ENCODE results near the gene ABCC12. TPM values are rescaled to one million over a fixed set of nuclear protein-coding genes. Genes with fewer than 3 reads are reported as not detected.

ABCC12 gene
- total and polyA plus RNA-seq, 10 of the 15 experiments (the other 5 are each of a cell fraction or from before 2014, with no cell fraction given) = 0.02 to 0.03 (median 0.03) TPM; not detected in 6

DNA sequence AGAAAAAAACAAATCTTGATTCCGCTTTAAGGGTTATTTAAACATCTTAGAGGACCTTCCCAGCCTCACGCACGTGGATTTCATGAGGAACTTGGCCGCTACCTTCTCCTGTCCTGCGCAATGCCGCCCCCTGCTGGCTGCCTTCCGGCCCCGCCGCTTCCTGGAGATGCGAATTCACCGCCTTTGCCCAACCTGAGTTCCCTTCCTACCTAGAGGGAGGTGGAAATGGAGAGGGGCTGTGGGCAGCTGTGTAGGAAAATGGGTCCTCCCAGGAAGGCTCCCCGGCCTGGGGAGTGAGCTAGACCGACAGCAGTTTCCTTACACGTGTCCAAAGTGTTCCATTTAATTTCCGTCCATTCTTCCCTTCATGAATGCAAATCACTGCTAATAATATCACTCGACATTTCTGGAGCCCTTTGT is 1.0 kb upstream of the ABCC12 start:
- no TSS peak for BruUV-seq (replicated peaks)
- 9% methylated on average over 16 of the region's 16 CpGs for WGBS (ENCODE audit: insufficient coverage, insufficient replicate concordance, low lambda C conversion rate, missing lambda C conversion rate)
- H3K9me3 ChIP-seq (replicated peaks; ENCODE audit: control insufficient read depth, insufficient read depth, low read length) = no peaks in the 10 kb centered on the region
- RAD21 ChIA-PET (ENCODE audit: unreplicated experiment) = interaction anchor here (0.8 to 2.5 kb wide), 10 partner anchors 8 to 1014 kb away, joined by 3 to 20 read pairs (median 4); partner anchors contain the start of gene NETO2
- no peaks in the 10 kb centered on the region; a peak in 1 of 4 replicates for H3K27me3 ChIP-seq (replicated peaks in 1 of 2; ENCODE audit: control insufficient read depth in 2 of 2, insufficient read depth in 2 of 2, low read length in 1 of 2)
- no peak overlapping the region for H3K27ac ChIP-seq (ENCODE audit: control insufficient read depth, insufficient read depth)
- CTCF ChIA-PET = interaction anchor here (0.8 to 4.9 kb wide), 18 partner anchors 9 to 1119 kb away, joined by 3 to 26 read pairs (median 4); partner anchors contain the start of gene NETO2
- no peak overlapping the region for H3K4me3 ChIP-seq
- H3K36me3 ChIP-seq (ENCODE audit: control insufficient read depth in 2 of 2, insufficient read depth in 2 of 2, low read length in 1 of 2) = no peaks in the 10 kb centered on the region
- intact Hi-C loops (cut with micrococcal nuclease; ENCODE audit: unreplicated experiment) (loop anchor here (2.0 to 5.0 kb wide), 6 partner anchors 99 to 1119 kb away; no protein-coding TSS in a partner anchor), in situ Hi-C loops (cut with MboI) (no loop called here)
- no peak overlapping the region for H3K4me2 ChIP-seq (ENCODE audit: control insufficient read depth, insufficient read depth)
- ATAC-seq = peak; percentile 81
- TF ChIP-seq, protein P1, sequence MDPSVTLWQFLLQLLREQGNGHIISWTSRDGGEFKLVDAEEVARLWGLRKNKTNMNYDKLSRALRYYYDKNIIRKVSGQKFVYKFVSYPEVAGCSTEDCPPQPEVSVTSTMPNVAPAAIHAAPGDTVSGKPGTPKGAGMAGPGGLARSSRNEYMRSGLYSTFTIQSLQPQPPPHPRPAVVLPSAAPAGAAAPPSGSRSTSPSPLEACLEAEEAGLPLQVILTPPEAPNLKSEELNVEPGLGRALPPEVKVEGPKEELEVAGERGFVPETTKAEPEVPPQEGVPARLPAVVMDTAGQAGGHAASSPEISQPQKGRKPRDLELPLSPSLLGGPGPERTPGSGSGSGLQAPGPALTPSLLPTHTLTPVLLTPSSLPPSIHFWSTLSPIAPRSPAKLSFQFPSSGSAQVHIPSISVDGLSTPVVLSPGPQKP (IDR thresholded peaks at IDR 0.05; ENCODE audit: low read depth, low read length) = 0 out of 2 replicates have a peak, but pooled peaks have one; percentile 37
- TF ChIP-seq NBN (IDR thresholded peaks at IDR 0.05) (no peak), IKZF1 (conservative IDR thresholded peaks at IDR 0.05) (0 out of 2 replicates have a peak, but pooled peaks have one; percentile 13), POU2F2 (IDR thresholded peaks at IDR 0.05; ENCODE audit: borderline replicate concordance, low read depth, low read length) (0 out of 3 replicates have a peak, but pooled peaks have one; percentile 8), RCOR1 (conservative IDR thresholded peaks at IDR 0.05; ENCODE audit: low read depth, low read length) (0 out of 2 replicates have a peak, but pooled peaks have one; percentile 31), BHLHE40 (IDR thresholded peaks at IDR 0.05; ENCODE audit: borderline replicate concordance in 1 of 2, low read depth in 2 of 2, low read length in 1 of 2) (peak; percentile 70 to 81), HDGF (IDR thresholded peaks at IDR 0.05) (no peak), MXI1 (IDR thresholded peaks at IDR 0.05; ENCODE audit: low read depth, low read length) (peak; percentile 66), SMC3 (IDR thresholded peaks at IDR 0.05; ENCODE audit: borderline replicate concordance, low read length) (peak; percentile 86), IRF4 (IDR thresholded peaks at IDR 0.05; ENCODE audit: low read depth, low read length) (0 out of 2 replicates have a peak, but pooled peaks have one; percentile 19), CREM (IDR thresholded peaks at IDR 0.05; ENCODE audit: low read depth) (no peak), SPI1 (IDR thresholded peaks at IDR 0.05; ENCODE audit: borderline replicate concordance, insufficient read depth, low read depth, low read length) (peak; percentile 16; the same call in 1 of the 2 replicates), CREB1 (IDR thresholded peaks at IDR 0.05; ENCODE audit: low read depth) (no peak), YY1 (IDR thresholded peaks at IDR 0.05; ENCODE audit: low read depth, low read length) (0 out of 2 replicates have a peak, but pooled peaks have one; percentile 36), RAD21 (IDR thresholded peaks at IDR 0.05; ENCODE audit: insufficient read depth, low read depth, low read length) (peak; percentile 83), RB1 (IDR thresholded peaks at IDR 0.05; ENCODE audit: borderline replicate concordance) (0 out of 2 replicates have a peak, but pooled peaks have one; percentile 34)
- TF ChIP-seq, protein P2, sequence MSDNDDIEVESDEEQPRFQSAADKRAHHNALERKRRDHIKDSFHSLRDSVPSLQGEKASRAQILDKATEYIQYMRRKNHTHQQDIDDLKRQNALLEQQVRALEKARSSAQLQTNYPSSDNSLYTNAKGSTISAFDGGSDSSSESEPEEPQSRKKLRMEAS (IDR thresholded peaks at IDR 0.05; ENCODE audit: low read depth, low read length) = peak; percentile 81
- TF ChIP-seq, protein P3, sequence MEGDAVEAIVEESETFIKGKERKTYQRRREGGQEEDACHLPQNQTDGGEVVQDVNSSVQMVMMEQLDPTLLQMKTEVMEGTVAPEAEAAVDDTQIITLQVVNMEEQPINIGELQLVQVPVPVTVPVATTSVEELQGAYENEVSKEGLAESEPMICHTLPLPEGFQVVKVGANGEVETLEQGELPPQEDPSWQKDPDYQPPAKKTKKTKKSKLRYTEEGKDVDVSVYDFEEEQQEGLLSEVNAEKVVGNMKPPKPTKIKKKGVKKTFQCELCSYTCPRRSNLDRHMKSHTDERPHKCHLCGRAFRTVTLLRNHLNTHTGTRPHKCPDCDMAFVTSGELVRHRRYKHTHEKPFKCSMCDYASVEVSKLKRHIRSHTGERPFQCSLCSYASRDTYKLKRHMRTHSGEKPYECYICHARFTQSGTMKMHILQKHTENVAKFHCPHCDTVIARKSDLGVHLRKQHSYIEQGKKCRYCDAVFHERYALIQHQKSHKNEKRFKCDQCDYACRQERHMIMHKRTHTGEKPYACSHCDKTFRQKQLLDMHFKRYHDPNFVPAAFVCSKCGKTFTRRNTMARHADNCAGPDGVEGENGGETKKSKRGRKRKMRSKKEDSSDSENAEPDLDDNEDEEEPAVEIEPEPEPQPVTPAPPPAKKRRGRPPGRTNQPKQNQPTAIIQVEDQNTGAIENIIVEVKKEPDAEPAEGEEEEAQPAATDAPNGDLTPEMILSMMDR (IDR thresholded peaks at IDR 0.05 in 2 of 3, conservative IDR thresholded peaks at IDR 0.05 in 1 of 3; ENCODE audit: control insufficient read depth in 2 of 3, extremely low read depth in 1 of 3, insufficient read depth in 1 of 3, low read depth in 3 of 3, low read length in 3 of 3) = peak; percentile 90 to 96 (median 96)
- DNase-seq (ENCODE audit: low read depth, low spot score) = no peak
- FAIRE-seq = peak; percentile 90
- peaks cover 4% of the 10 kb centered on the region; the same call in 1 of the 2 replicates for H3K4me1 ChIP-seq (ENCODE audit: control insufficient read depth, insufficient read depth, low read length)
- no peaks in the 10 kb centered on the region for H4K20me1 ChIP-seq (ENCODE audit: control insufficient read depth, insufficient read depth)
- POLR2A ChIA-PET = no interaction called here
- no peak overlapping the region for H3K9ac ChIP-seq (ENCODE audit: control insufficient read depth, insufficient read depth, low read length)
- H3K79me2 ChIP-seq (ENCODE audit: control insufficient read depth, insufficient read depth, low read length) = no peaks in the 10 kb centered on the region
- SMC1A ChIA-PET (ENCODE audit: uncharacterized antibody, unreplicated experiment) = interaction anchor here (0.7 to 2.7 kb wide), 8 partner anchors 34 to 1119 kb away, joined by 3 to 8 read pairs (median 4); no protein-coding TSS in a partner anchor
- no peak overlapping the region for H2AFZ ChIP-seq (ENCODE audit: control insufficient read depth, low read depth, low read length)

Data from GM12878 (cell line).